CD8-positive, alpha-beta memory T cell (primary cell): ENCODE results near the gene ZMIZ1. TPM values are rescaled to one million over a fixed set of nuclear protein-coding genes. Genes with fewer than 3 reads are reported as not detected.

Source experiments
- CTCF ChIA-PET: fragments of 350-600 bp; sonication (Branson Sonifier 250); formaldehyde crosslinking; loops from one replicate; lab custom pipeline; 2021; ENCODE audit warnings: antibody characterized with exemption; lab: Charles Lee
- POLR2A ChIA-PET: fragments of 350-600 bp; sonication (Branson Sonifier 250); formaldehyde crosslinking; loops from one replicate; lab custom pipeline; 2021; ENCODE audit warnings: antibody characterized with exemption; lab: Charles Lee
- DNase-seq, 5 donors: peaks; one replicate each; pipeline versions ENCODE4 v3.0.0 to v3.0.0-alpha.2; 2020 to 2022; ENCODE audit warnings: mixed read lengths in 1 of 5
- H3K27ac ChIP-seq: one replicate; pipeline ENCODE4 v1.7.0; 2013; ENCODE audit warnings: low read depth, mild to moderate bottlenecking, low read length, moderate library complexity
- H3K27me3 ChIP-seq: 2 replicates; pipeline ENCODE4 v1.7.0; 2013; ENCODE audit warnings: low read length, mild to moderate bottlenecking; ENCODE audit not compliant: insufficient read depth, poor library complexity, severe bottlenecking
- H3K36me3 ChIP-seq: 2 replicates; pipeline ENCODE4 v1.7.0; 2013; ENCODE audit warnings: mild to moderate bottlenecking, low read length, moderate library complexity; ENCODE audit not compliant: insufficient read depth
- H3K4me1 ChIP-seq: 2 replicates; pipeline ENCODE4 v1.7.0; 2013; ENCODE audit warnings: mild to moderate bottlenecking, low read length, moderate library complexity; ENCODE audit not compliant: insufficient read depth
- H3K4me3 ChIP-seq: 2 replicates; pipeline ENCODE4 v1.7.0; 2013; ENCODE audit warnings: mild to moderate bottlenecking, low read length
- H3K9me3 ChIP-seq: 2 replicates; pipeline ENCODE4 v1.7.0; 2013; ENCODE audit warnings: mild to moderate bottlenecking, low read length
- H3K27ac Mint-ChIP-seq, 8 donors: one replicate each; pipeline ENCODE4 v1.8.0; 2020 to 2021; ENCODE audit warnings: mixed read lengths in 8 of 8, mild to moderate bottlenecking in 6 of 8, inconsistent platforms in 3 of 8, moderate library complexity in 3 of 8
- H3K27me3 Mint-ChIP-seq, 2 donors: one replicate each; pipeline ENCODE4 v1.8.0; 2020 to 2021; ENCODE audit warnings: mixed read lengths in 2 of 2, mild to moderate bottlenecking in 1 of 2, moderate library complexity in 1 of 2
- H3K36me3 Mint-ChIP-seq, 3 donors: one replicate each; pipeline ENCODE4 v1.8.0; 2020 to 2021; ENCODE audit warnings: mixed read lengths in 3 of 3, inconsistent platforms in 1 of 3, mild to moderate bottlenecking in 1 of 3
- H3K4me1 Mint-ChIP-seq, 3 donors: one replicate each; pipeline ENCODE4 v1.8.0; 2020 to 2021; ENCODE audit warnings: mixed read lengths in 3 of 3, inconsistent platforms in 1 of 3, mild to moderate bottlenecking in 1 of 3
- H3K4me3 Mint-ChIP-seq, 7 donors: one replicate each; pipeline ENCODE4 v1.8.0; 2020 to 2021; ENCODE audit warnings: mixed read lengths in 7 of 7, mild to moderate bottlenecking in 6 of 7, moderate library complexity in 4 of 7, inconsistent platforms in 2 of 7
- H3K9me3 Mint-ChIP-seq, 5 donors: one replicate each; pipeline ENCODE4 v1.8.0; 2020 to 2022; ENCODE audit warnings: mixed read lengths in 5 of 5, mild to moderate bottlenecking in 3 of 5, moderate library complexity in 2 of 5, inconsistent platforms in 1 of 5
- polyA plus RNA-seq: library from polyadenylated mRNA; unstranded; fragments of 300-500 nt; fragmentation: Illumina TruSeq; gene quantifications from one replicate; pipeline ENCODE4 v1.2.3, GENCODE V29; 2021
- total RNA-seq, 2 experiments: library from RNA; stranded (reverse); gene quantifications; one replicate each; pipeline ENCODE4 v1.2.3, GENCODE V29; 2021

The ZMIZ1 gene, protein sequence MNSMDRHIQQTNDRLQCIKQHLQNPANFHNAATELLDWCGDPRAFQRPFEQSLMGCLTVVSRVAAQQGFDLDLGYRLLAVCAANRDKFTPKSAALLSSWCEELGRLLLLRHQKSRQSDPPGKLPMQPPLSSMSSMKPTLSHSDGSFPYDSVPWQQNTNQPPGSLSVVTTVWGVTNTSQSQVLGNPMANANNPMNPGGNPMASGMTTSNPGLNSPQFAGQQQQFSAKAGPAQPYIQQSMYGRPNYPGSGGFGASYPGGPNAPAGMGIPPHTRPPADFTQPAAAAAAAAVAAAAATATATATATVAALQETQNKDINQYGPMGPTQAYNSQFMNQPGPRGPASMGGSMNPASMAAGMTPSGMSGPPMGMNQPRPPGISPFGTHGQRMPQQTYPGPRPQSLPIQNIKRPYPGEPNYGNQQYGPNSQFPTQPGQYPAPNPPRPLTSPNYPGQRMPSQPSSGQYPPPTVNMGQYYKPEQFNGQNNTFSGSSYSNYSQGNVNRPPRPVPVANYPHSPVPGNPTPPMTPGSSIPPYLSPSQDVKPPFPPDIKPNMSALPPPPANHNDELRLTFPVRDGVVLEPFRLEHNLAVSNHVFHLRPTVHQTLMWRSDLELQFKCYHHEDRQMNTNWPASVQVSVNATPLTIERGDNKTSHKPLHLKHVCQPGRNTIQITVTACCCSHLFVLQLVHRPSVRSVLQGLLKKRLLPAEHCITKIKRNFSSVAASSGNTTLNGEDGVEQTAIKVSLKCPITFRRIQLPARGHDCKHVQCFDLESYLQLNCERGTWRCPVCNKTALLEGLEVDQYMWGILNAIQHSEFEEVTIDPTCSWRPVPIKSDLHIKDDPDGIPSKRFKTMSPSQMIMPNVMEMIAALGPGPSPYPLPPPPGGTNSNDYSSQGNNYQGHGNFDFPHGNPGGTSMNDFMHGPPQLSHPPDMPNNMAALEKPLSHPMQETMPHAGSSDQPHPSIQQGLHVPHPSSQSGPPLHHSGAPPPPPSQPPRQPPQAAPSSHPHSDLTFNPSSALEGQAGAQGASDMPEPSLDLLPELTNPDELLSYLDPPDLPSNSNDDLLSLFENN
- total RNA-seq (10 to 100 TPM; 34.7 to 36.3 TPM), polyA plus RNA-seq (8.0 TPM)

DNA sequence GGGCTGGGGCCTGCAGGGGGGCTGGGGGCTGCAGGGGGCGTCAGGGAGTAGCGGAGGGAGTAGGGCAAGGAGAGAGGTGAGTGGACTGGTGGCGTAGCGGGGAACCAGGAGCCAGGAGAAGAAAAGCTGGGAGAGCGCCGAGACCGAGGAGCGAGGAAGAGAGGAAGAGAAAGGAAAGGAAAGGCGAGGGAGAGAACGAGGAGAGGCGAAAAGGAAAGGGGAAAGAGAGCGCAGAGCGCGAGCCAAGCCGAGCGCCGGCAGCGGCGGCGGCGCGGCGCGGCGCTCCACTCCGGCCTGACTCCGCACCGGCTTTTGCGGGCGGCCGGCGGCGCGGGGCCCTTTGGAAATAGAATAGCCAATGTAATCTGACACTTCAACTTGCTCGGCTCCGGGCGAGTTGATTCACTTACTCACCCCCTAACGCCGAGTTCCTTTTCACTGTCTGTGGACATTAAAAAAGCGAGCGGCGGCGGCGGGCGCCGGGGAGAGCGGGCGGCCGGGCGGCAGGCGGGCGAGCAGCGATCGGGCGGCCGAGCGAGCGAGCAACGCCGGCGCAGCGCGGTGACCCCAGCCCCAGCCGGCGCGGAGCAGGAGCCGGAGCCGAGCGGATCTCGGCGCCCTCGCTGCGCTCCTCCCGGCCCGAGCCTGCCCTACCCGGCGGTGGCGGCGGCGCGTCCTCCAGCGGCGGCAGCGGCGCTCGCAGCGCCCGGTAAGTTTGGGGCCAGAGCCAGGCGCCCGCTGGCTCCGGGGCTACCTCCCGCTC, at the start of gene ZMIZ1:
Gene ZMIZ1 (plus strand): TSS at position 405 of the 763 bp plus-strand sequence. CDS start 132,667 bp downstream, outside the sequence.
- Histone ChIP-seq H3K27me3 (no peaks in the 10 kb centered on the region), H3K9me3 (no peaks in the 10 kb centered on the region), H3K27ac (peak within 1 kb of the TSS; percentile 74), H3K4me3 (peak within 1 kb of the TSS; percentile 90), H3K4me1 (peaks cover 21% of the 10 kb centered on the region), H3K36me3 (no peaks in the 10 kb centered on the region)
- Mint-ChIP-seq H3K36me3 (peaks cover 0 to 7% (median 0%) of the 10 kb centered on the region in 3 donors), H3K27ac (peak within 1 kb of the TSS; percentile 80 to 99 (median 92)), H3K9me3 (peaks cover 0 to 2% (median 0%) of the 10 kb centered on the region in 5 donors), H3K27me3 (peaks cover 0 to 6% of the 10 kb centered on the region in 2 donors), H3K4me3 (peak within 1 kb of the TSS; percentile 94 to 99 (median 96)), H3K4me1 (peaks cover 31 to 63% (median 46%) of the 10 kb centered on the region in 3 donors)
- ChIA-PET CTCF (interaction anchor here (0.6 to 2.2 kb wide), 5 partner anchors 14 to 95 kb away, joined by 3 to 6 read pairs (median 3); no protein-coding TSS in a partner anchor), POLR2A (interaction anchor here (1.6 to 1.9 kb wide), 2 partner anchors 95 kb away, joined by 9 to 10 read pairs; no protein-coding TSS in a partner anchor)
- DNase-seq, result peak; percentile 66 to 86 (median 81)

DNA sequence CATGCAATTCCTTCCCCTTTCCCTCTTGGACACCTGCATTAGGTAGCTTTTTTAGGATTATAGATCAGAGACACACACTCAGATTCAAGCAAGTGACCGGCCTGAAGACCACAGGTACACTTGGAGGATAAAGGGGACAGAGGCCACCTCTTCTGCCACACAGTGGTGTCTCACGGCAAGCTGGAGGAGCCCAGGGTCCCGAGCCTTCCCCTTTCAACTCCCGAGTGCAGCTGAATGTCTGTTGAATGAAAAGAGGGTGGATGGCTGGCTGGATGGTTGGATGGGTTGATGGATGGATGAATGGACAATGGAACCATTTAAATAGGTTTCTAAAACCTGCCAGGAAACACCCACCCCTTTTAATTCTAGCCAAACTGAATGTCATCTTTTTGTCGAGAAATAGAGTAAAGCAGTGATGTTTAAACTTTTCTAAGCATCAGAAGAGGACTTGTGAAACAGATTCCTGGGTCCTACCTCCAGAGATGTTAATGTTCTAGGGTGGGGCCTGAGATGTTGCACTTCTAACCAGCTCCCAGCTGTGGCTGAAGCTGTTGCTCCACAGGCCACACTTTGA, 49.2 kb upstream of the ZMIZ1 start:
- CTCF ChIA-PET, result no interaction called here
- peaks cover 0 to 13% (median 11%) of the 10 kb centered on the region in 3 donors for H3K4me1 Mint-ChIP-seq
- H3K27me3 Mint-ChIP-seq, result no peaks in the 10 kb centered on the region

DNA sequence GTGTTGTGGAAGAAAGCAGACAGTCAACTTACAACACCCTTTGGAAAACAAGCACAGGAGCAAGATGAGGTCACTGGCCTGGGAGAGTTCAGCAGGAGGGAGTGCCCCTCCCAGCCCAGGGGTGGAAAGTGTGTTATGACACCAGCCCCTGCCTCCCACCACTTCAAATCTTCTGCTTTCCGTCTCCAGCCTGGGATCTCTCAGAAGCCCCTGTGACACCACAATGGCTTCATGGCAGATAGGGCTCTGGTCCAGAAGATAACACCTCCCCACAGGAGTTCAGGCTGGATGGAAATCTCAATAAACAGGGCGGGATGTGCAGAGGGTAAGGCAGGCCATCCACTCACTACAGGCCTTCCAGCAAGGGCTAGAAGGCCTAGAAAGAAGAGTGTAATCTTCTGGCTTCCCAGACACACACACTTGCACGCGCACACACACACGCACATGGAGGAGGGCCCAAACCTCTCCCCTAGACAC, 48.7 kb upstream of the ZMIZ1 start:
- peaks cover 7% of the 10 kb centered on the region for H3K4me1 ChIP-seq
- Mint-ChIP-seq H3K9me3 (peaks cover 0 to 4% (median 0%) of the 10 kb centered on the region in 5 donors), H3K4me3 (no peak overlapping the region), H3K27me3 (no peaks in the 10 kb centered on the region), H3K27ac (no peak overlapping the region), H3K4me1 (peaks cover 2 to 18% (median 14%) of the 10 kb centered on the region in 3 donors), H3K36me3 (peaks cover 0 to 3% (median 0%) of the 10 kb centered on the region in 3 donors)
- H3K4me3 ChIP-seq, result no peak overlapping the region
- H3K36me3 ChIP-seq, result no peaks in the 10 kb centered on the region
- peak overlapping the region; percentile 45 for H3K27ac ChIP-seq
- DNase-seq, result peak in 1 of 5 donors; percentile 11
- POLR2A ChIA-PET, result no interaction called here
- H3K9me3 ChIP-seq, result no peaks in the 10 kb centered on the region
- no peaks in the 10 kb centered on the region for H3K27me3 ChIP-seq
- CTCF ChIA-PET, result no interaction called here

More for the DNA sequence above, 49.2 kb upstream of the ZMIZ1 start:
- Histone ChIP-seq H3K9me3 (no peaks in the 10 kb centered on the region), H3K27me3 (no peaks in the 10 kb centered on the region), H3K36me3 (no peaks in the 10 kb centered on the region), H3K27ac (peak overlapping the region; percentile 45), H3K4me1 (peaks cover 2% of the 10 kb centered on the region), H3K4me3 (no peak overlapping the region)
- Mint-ChIP-seq H3K36me3 (peaks cover 0 to 3% (median 0%) of the 10 kb centered on the region in 3 donors), H3K9me3 (peaks cover 0 to 4% (median 0%) of the 10 kb centered on the region in 5 donors), H3K27ac (peak overlapping the region in 1 of 8 donors; percentile 2), H3K4me3 (no peak overlapping the region)
- POLR2A ChIA-PET, result no interaction called here
- DNase-seq, result peak in 1 of 5 donors; percentile 11

DNA sequence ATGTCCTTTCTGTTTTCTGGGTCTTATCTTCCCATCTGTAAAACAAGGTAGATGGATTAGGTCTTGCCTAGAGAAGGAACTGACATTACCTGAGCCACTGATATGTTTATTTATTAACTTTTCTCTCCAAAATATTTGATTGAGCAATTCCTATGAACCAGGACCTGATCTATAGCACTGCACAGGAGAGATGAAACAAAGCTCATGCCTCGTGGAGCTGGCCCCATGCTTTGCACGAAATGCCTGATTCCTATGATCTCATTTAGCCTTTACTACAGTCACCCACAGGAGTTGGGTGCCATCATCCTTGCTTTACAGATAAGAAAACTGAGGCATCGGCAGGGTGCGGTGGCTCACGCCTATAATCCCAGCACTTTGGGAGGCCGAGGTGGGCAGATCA, 48.2 kb upstream of the ZMIZ1 start:
- Mint-ChIP-seq H3K4me3 (no peak overlapping the region), H3K4me1 (peaks cover 8 to 23% (median 19%) of the 10 kb centered on the region in 3 donors), H3K27ac (peak overlapping the region in 1 of 8 donors; percentile 81), H3K27me3 (no peaks in the 10 kb centered on the region), H3K9me3 (peaks cover 0 to 4% (median 0%) of the 10 kb centered on the region in 5 donors), H3K36me3 (peaks cover 0 to 3% (median 0%) of the 10 kb centered on the region in 3 donors)
- ChIA-PET POLR2A (no interaction called here), CTCF (no interaction called here)
- H3K4me3 ChIP-seq, result no peak overlapping the region
- peaks cover 12% of the 10 kb centered on the region for H3K4me1 ChIP-seq
- H3K36me3 ChIP-seq, result no peaks in the 10 kb centered on the region
- no peaks in the 10 kb centered on the region for H3K27me3 ChIP-seq
- H3K9me3 ChIP-seq, result no peaks in the 10 kb centered on the region
- DNase-seq, result no peak
- peak overlapping the region; percentile 38 for H3K27ac ChIP-seq

DNA sequence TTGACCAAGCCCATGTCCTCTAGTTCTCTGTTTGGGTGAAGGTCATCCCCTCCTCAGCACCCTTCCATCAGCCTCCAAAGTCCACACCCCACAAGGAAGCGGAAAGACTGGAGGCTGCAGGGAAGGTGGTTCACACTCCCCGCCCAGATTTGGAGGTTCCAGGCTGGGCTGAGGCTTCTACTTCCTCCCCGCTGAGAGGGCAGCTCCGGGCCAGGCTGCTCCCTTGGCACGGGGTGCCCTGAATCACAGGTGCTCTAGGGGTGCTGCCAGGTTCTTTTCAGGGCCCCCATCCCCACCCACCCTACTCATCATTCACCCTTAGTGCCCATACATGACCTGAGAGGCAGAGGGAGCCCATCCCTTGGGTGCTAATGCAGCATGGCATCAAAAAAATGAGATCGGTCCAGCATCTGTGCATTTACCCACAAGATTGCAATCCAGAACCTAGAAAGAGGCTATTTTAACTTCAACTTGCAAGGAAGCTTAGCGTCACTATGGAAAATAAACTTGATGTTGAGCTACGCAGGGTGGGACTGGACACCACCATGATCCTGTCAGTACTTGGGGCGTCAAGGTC, 47.3 kb upstream of the ZMIZ1 start:
- H3K4me1 Mint-ChIP-seq, result peaks cover 15 to 31% (median 25%) of the 10 kb centered on the region in 3 donors
- Histone ChIP-seq H3K27ac (no peak overlapping the region), H3K36me3 (no peaks in the 10 kb centered on the region), H3K27me3 (no peaks in the 10 kb centered on the region), H3K4me1 (peaks cover 20% of the 10 kb centered on the region), H3K9me3 (no peaks in the 10 kb centered on the region), H3K4me3 (no peak overlapping the region)
- peaks cover 0 to 4% (median 0%) of the 10 kb centered on the region in 5 donors for H3K9me3 Mint-ChIP-seq
- ChIA-PET CTCF (no interaction called here), POLR2A (no interaction called here)
- DNase-seq, result peak in 1 of 5 donors; percentile 30
- no peak overlapping the region for H3K27ac Mint-ChIP-seq
- no peaks in the 10 kb centered on the region for H3K27me3 Mint-ChIP-seq
- peaks cover 0 to 3% (median 0%) of the 10 kb centered on the region in 3 donors for H3K36me3 Mint-ChIP-seq
- no peak overlapping the region for H3K4me3 Mint-ChIP-seq

DNA sequence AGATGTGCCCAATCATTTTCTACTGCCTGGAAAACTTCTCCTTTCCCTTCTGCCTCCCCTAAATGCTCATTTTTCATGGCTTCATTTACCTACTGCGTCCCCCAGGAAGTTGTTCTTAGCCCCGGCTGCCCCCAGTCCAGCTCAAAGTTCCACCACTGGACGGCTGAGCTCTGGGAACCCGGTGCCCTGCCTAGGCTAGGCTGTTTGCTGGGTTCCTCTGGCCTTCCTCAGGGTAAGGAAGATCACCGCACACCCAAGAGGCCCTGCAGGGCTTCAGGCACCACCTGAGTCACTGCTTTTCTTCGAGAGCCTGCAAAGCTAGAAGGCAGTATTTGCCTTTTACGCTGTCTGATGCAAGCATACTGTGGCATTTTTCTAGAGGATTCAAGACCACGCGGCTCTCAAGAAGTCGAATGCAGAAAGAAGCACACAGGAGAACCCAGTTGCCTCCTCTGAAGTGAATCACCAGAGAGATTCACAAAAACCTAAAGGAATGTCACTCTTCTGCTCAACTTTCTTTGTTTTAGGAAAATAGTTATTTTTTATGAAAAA, 46.7 kb upstream of the ZMIZ1 start:
- H3K36me3 Mint-ChIP-seq, result peaks cover 0 to 3% (median 0%) of the 10 kb centered on the region in 3 donors
- H3K27me3 Mint-ChIP-seq, result no peaks in the 10 kb centered on the region
- ChIA-PET CTCF (no interaction called here), POLR2A (no interaction called here)
- H3K4me1 Mint-ChIP-seq, result peaks cover 20 to 37% (median 31%) of the 10 kb centered on the region in 3 donors
- DNase-seq, result peak in 1 of 5 donors; percentile 24
- H3K4me3 ChIP-seq, result no peak overlapping the region
- no peaks in the 10 kb centered on the region for H3K27me3 ChIP-seq
- H3K4me1 ChIP-seq, result peaks cover 24% of the 10 kb centered on the region
- H3K27ac ChIP-seq, result no peak overlapping the region
- H3K9me3 Mint-ChIP-seq, result peaks cover 0 to 4% (median 0%) of the 10 kb centered on the region in 5 donors
- no peak overlapping the region for H3K4me3 Mint-ChIP-seq
- H3K9me3 ChIP-seq, result no peaks in the 10 kb centered on the region
- H3K36me3 ChIP-seq, result no peaks in the 10 kb centered on the region
- no peak overlapping the region for H3K27ac Mint-ChIP-seq
